Neuronal stem cell (in vitro differentiated cells): Measurements from ENCODE around the gene NOS1AP.

Experiments used
- DNase-seq: peaks from one replicate; pipeline ENCODE4 v3.0.0-alpha.2; 2013; ENCODE audit warnings: low spot score
- H2AFZ ChIP-seq: one replicate; pipeline ENCODE4 v1.6.1; 2013; ENCODE audit warnings: mild to moderate bottlenecking, low read length, inconsistent platforms
- H2AK5ac ChIP-seq: 2 replicates; pipeline ENCODE4 v1.6.1; 2013; ENCODE audit warnings: low read depth, mild to moderate bottlenecking, inconsistent platforms, low read length, moderate library complexity, mixed read lengths
- H2BK120ac ChIP-seq: 2 replicates; pipeline ENCODE4 v1.6.1; 2013; ENCODE audit warnings: low read depth, mild to moderate bottlenecking, inconsistent platforms, low read length, moderate library complexity, mixed read lengths
- H2BK12ac ChIP-seq: one replicate; pipeline ENCODE4 v1.6.1; 2013; ENCODE audit warnings: low read length, inconsistent platforms
- H2BK15ac ChIP-seq: 2 replicates; pipeline ENCODE4 v1.6.1; 2013; ENCODE audit warnings: mild to moderate bottlenecking, low read length, inconsistent platforms, mixed read lengths
- H2BK5ac ChIP-seq: one replicate; pipeline ENCODE4 v1.6.1; 2013; ENCODE audit warnings: inconsistent platforms, mild to moderate bottlenecking, low read length, moderate library complexity
- H3K14ac ChIP-seq: one replicate; pipeline ENCODE4 v1.6.1; 2013; ENCODE audit warnings: low read length, inconsistent platforms
- H3K18ac ChIP-seq: 2 replicates; pipeline ENCODE4 v1.6.1; 2013; ENCODE audit warnings: low read length, inconsistent platforms
- H3K23ac ChIP-seq: 2 replicates; pipeline ENCODE4 v1.6.1; 2013; ENCODE audit warnings: low read depth, mild to moderate bottlenecking, mixed read lengths, low read length, inconsistent platforms; ENCODE audit not compliant: poor library complexity
- H3K27ac ChIP-seq: replicated peaks from 3 replicates; pipeline ENCODE4 v1.5.1; 2013; ENCODE audit warnings: low read length, inconsistent platforms
- H3K27me3 ChIP-seq, 3 experiments: 2 replicates each; pipeline ENCODE4 v1.6.1; 2013; ENCODE audit warnings: low read length in 3 of 3, mild to moderate bottlenecking in 2 of 3, inconsistent platforms in 1 of 3, low read depth in 1 of 3, mixed read lengths in 1 of 3, moderate library complexity in 1 of 3; ENCODE audit not compliant: control insufficient read depth in 3 of 3, insufficient read depth in 3 of 3
- H3K36me3 ChIP-seq, 2 donors: replicated peaks in 1 of 2; 2 replicates each; pipeline ENCODE4 v1.6.1; 2013; ENCODE audit warnings: low read length in 2 of 2; ENCODE audit not compliant: control insufficient read depth in 2 of 2, insufficient read depth in 2 of 2
- H3K4ac ChIP-seq: 2 replicates; pipeline ENCODE4 v1.6.1; 2013; ENCODE audit warnings: inconsistent platforms, mild to moderate bottlenecking, low read length, moderate library complexity
- H3K4me1 ChIP-seq, 2 donors: 1 replicate in 1 of 2; 2 replicates in 1 of 2; pipeline ENCODE4 v1.6.1; 2013; ENCODE audit warnings: low read length in 2 of 2, low read depth in 1 of 2; ENCODE audit not compliant: control insufficient read depth in 2 of 2, insufficient read depth in 1 of 2
- H3K4me2 ChIP-seq: one replicate; pipeline ENCODE4 v1.6.1; 2013; ENCODE audit warnings: mild to moderate bottlenecking, low read length, inconsistent platforms; ENCODE audit not compliant: insufficient read depth, poor library complexity, severe bottlenecking
- H3K4me3 ChIP-seq, 2 donors: 2 replicates each; pipeline ENCODE4 v1.5.1; 2013; ENCODE audit warnings: low read length in 2 of 2, mild to moderate bottlenecking in 2 of 2, inconsistent platforms in 1 of 2, moderate library complexity in 1 of 2
- H3K79me1 ChIP-seq: one replicate; pipeline ENCODE4 v1.6.1; 2013; ENCODE audit warnings: low read depth, mild to moderate bottlenecking, inconsistent platforms, low read length, moderate library complexity
- H3K9ac ChIP-seq: one replicate; pipeline ENCODE4 v1.6.1; 2013; ENCODE audit warnings: mild to moderate bottlenecking, low read depth, low read length, inconsistent platforms; ENCODE audit not compliant: poor library complexity
- H3K9me3 ChIP-seq, 2 donors: replicated peaks in 1 of 2; 2 replicates each; pipeline versions ENCODE3 to v1.6.1; 2013; ENCODE audit warnings: low read length in 2 of 2, mild to moderate bottlenecking in 2 of 2, inconsistent platforms in 1 of 2, low read depth in 1 of 2, mixed read lengths in 1 of 2, moderate library complexity in 1 of 2; ENCODE audit not compliant: control insufficient read depth in 2 of 2, insufficient read depth in 1 of 2
- H4K8ac ChIP-seq: one replicate; pipeline ENCODE4 v1.6.1; 2013; ENCODE audit warnings: low read depth, mild to moderate bottlenecking, inconsistent platforms, low read length, moderate library complexity
- H4K91ac ChIP-seq: one replicate; pipeline ENCODE4 v1.6.1; 2013; ENCODE audit warnings: low read length, low read depth, mild to moderate bottlenecking, inconsistent platforms; ENCODE audit not compliant: poor library complexity
- WGBS, 2 donors: extraction: QIAGEN DNeasy Blood & Tissue Kit; methylation state at CpG; one replicate each; pipeline ENCODE4 v1.1.7; 2013; ENCODE audit warnings: missing lambda C conversion rate in 2 of 2, mixed read lengths in 1 of 2; ENCODE audit not compliant: insufficient read length in 2 of 2, insufficient replicate concordance in 1 of 2; ENCODE audit errors: extremely low coverage in 2 of 2; 5-methylcytosine and 5-hydroxymethylcytosine counted together

Gene NOS1AP

GRCh38 chr1:162088281-162088969, 18.9 kb downstream of the NOS1AP start:
- H2BK5ac ChIP-seq, result no peak overlapping the region
- WGBS, 2 donors, result no CpG with 5 or more reads among the region's 5 CpGs

DNA sequence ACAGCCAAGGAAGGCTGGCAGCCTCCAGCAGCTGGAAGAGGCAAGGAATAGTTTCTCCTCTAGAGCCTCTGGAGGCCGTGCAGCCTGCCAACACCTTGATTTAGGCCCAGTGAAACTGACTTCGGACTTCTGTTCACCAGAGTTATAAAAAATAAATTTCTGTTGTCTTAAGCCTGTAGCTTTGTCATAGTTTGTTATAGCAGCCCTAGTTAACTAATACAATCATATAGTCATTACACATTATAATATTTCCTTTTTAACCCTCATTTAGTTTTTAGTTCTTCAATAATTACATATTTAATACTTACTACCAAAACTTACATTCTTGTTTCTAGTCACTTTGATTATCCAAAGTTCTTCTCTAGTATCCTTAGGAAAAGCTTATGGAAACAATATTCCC, 20.3 kb downstream of the NOS1AP start:
- Histone ChIP-seq H3K36me3 (no peaks in the 10 kb centered on the region), H3K4ac (no peak overlapping the region), H4K8ac (no peak overlapping the region), H2BK12ac (no peak overlapping the region), H3K9ac (no peak overlapping the region), H3K4me1 (peaks cover 2 to 21% of the 10 kb centered on the region in 2 donors), H2BK5ac (no peak overlapping the region), H3K27ac (no peak overlapping the region), H3K4me3 (no peak overlapping the region), H4K91ac (no peak overlapping the region), H3K4me2 (no peak overlapping the region), H3K27me3 (no peaks in the 10 kb centered on the region), H3K23ac (no peak overlapping the region), H2BK120ac (no peak overlapping the region), H2AK5ac (no peak overlapping the region), H2AFZ (no peak overlapping the region), H3K79me1 (no peaks in the 10 kb centered on the region), H3K18ac (no peak overlapping the region), H3K9me3 (peaks cover 0 to 3% of the 10 kb centered on the region in 2 donors), H2BK15ac (no peak overlapping the region), H3K14ac (no peak overlapping the region)
- WGBS, 2 donors, result no CpG with 5 or more reads among the region's 2 CpGs
- no peak for DNase-seq

More at GRCh38 chr1:162088281-162088969, 18.9 kb downstream of the NOS1AP start:
- Histone ChIP-seq H3K23ac (no peak overlapping the region), H2BK12ac (no peak overlapping the region), H3K4me3 (no peak overlapping the region), H3K27ac (no peak overlapping the region), H4K91ac (no peak overlapping the region), H3K79me1 (no peaks in the 10 kb centered on the region), H2AK5ac (no peak overlapping the region), H4K8ac (no peak overlapping the region), H3K14ac (no peak overlapping the region), H3K9ac (no peak overlapping the region), H3K36me3 (no peaks in the 10 kb centered on the region), H3K4me2 (no peak overlapping the region), H3K4ac (no peak overlapping the region), H3K18ac (no peak overlapping the region), H3K4me1 (peaks cover 2 to 21% of the 10 kb centered on the region in 2 donors), H3K27me3 (no peaks in the 10 kb centered on the region), H3K9me3 (peaks cover 0 to 3% of the 10 kb centered on the region in 2 donors), H2AFZ (no peak overlapping the region), H2BK120ac (no peak overlapping the region), H2BK15ac (no peak overlapping the region)
- no peak for DNase-seq

- no peak overlapping the region for H2AFZ ChIP-seq
- no peak overlapping the region for H3K23ac ChIP-seq
- no peaks in the 10 kb centered on the region for H3K36me3 ChIP-seq
- H3K79me1 ChIP-seq, result no peaks in the 10 kb centered on the region
- H2BK120ac ChIP-seq, result no peak overlapping the region
- no CpG with 5 or more reads among the region's 2 CpGs for WGBS, 2 donors
- H3K4ac ChIP-seq, result no peak overlapping the region
- no peak overlapping the region for H4K91ac ChIP-seq
- H4K8ac ChIP-seq, result no peak overlapping the region
- no peak overlapping the region for H2BK15ac ChIP-seq
- H2AK5ac ChIP-seq, result no peak overlapping the region
- no peak overlapping the region for H2BK5ac ChIP-seq
- H3K18ac ChIP-seq, result no peak overlapping the region
- H3K14ac ChIP-seq, result no peak overlapping the region
- peaks cover 2 to 21% of the 10 kb centered on the region in 2 donors for H3K4me1 ChIP-seq
- H3K9me3 ChIP-seq, result peaks cover 0 to 3% of the 10 kb centered on the region in 2 donors
- H2BK12ac ChIP-seq, result no peak overlapping the region
- no peak overlapping the region for H3K4me2 ChIP-seq
- H3K27ac ChIP-seq, result no peak overlapping the region
- no peak overlapping the region for H3K9ac ChIP-seq
- no peak overlapping the region for H3K4me3 ChIP-seq
- no peak for DNase-seq
- no peaks in the 10 kb centered on the region for H3K27me3 ChIP-seq
Measured at GRCh38 chr1:162090378-162090777, 20.9 kb downstream of the NOS1AP start.

GRCh38 chr1:162091681-162092524, 22.4 kb downstream of the NOS1AP start:
- H3K79me1 ChIP-seq, result no peaks in the 10 kb centered on the region
- no peak overlapping the region for H2AK5ac ChIP-seq
- H2BK5ac ChIP-seq, result no peak overlapping the region
- H3K14ac ChIP-seq, result no peak overlapping the region
- H4K91ac ChIP-seq, result no peak overlapping the region
- H3K4ac ChIP-seq, result no peak overlapping the region
- no peak overlapping the region for H3K27ac ChIP-seq
- H2AFZ ChIP-seq, result no peak overlapping the region
- H2BK12ac ChIP-seq, result no peak overlapping the region
- H3K23ac ChIP-seq, result no peak overlapping the region
- H3K4me2 ChIP-seq, result no peak overlapping the region
- WGBS, 2 donors, result no CpG with 5 or more reads among the region's 4 CpGs
- no peak overlapping the region for H4K8ac ChIP-seq
- no peak overlapping the region for H3K18ac ChIP-seq
- H3K4me3 ChIP-seq, result no peak overlapping the region
- no peak overlapping the region for H2BK120ac ChIP-seq
- DNase-seq, result no peak
- H3K27me3 ChIP-seq, result no peaks in the 10 kb centered on the region
- H2BK15ac ChIP-seq, result no peak overlapping the region
- H3K36me3 ChIP-seq, result no peaks in the 10 kb centered on the region
- peaks cover 0 to 3% of the 10 kb centered on the region in 2 donors for H3K9me3 ChIP-seq
- H3K9ac ChIP-seq, result no peak overlapping the region
- peaks cover 2 to 21% of the 10 kb centered on the region in 2 donors for H3K4me1 ChIP-seq
